Parietal lobe (tissue), 2 donors: ENCODE data around the gene PPHLN1. TPM values are rescaled to one million over a fixed set of nuclear protein-coding genes. Genes with fewer than 3 reads are reported as not detected.

Experiments used
- small RNA-seq: library from RNA; depleted of rRNA; stranded (forward); fragments of <200 nt; gene quantifications from one replicate; pipeline ENCODE3, GENCODE V24; 2014; ENCODE audit warnings: low replicate concordance
- total RNA-seq: library from RNA; depleted of rRNA; stranded (reverse); fragments of >200 nt; gene quantifications from one replicate; pipeline ENCODE4 v1.2.3, GENCODE V29; 2014

Gene PPHLN1, protein sequence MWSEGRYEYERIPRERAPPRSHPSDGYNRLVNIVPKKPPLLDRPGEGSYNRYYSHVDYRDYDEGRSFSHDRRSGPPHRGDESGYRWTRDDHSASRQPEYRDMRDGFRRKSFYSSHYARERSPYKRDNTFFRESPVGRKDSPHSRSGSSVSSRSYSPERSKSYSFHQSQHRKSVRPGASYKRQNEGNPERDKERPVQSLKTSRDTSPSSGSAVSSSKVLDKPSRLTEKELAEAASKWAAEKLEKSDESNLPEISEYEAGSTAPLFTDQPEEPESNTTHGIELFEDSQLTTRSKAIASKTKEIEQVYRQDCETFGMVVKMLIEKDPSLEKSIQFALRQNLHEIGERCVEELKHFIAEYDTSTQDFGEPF
- 104 TPM for total RNA-seq

DNA sequence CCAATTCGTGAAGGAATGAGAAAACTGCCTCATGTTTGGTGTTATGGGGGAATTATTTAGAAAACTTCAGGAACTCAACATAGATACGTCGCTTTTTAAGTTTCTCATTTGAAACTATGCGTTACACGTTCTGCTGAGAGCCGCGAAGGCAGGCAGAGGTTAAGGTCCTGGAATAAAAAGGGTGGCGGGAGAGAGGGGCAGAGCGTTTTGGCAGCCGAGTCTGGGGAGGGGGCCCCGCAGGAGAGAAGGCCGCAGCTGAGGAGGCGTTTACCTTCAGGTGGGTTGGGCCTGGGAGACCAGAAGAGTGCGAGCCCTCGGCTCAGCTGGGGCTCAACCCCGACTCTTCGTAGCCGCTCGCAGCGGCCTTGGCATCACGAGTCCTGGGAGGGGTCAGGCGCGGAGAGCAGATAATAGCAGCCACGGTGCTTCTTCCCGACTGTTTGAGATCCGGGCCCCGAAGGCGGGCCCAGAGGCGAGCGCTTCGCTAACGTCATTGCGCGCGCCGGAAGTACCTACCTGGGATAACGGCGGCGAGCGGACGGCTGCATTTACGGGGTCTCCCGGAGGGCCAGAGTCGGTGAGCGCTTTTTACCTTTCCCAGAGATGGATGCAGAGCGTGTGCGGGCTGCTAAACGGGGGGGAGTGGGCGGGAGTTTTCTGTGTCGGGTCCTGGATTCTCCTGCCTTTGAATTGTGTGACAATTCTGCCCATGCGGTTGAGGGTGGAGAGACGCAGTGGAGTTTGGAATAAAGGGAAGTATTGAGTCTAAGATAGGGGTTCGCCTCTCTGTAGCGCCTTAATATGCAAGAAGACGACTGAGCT, at the start of gene PPHLN1, which contains the start of gene ZCRB1:
PPHLN1 (plus strand) TSS at position 515 of the 822 bp plus-strand sequence. CDS start 9,736 bp downstream, outside the sequence.
ZCRB1 (minus strand) TSS at position 442 of the 822 bp plus-strand sequence. CDS start 1,992 bp downstream, outside the sequence.

Small RNAs within 50 kb of the gene (small RNA-seq; reads per million reads assigned to genes)
- not detected for gene MIR7851
- gene RF00019, result not detected
- not detected for gene RF00090
- not detected for gene RNU6-249P

Other genes starting within 250 kb of the PPHLN1 start
- 17.8 TPM for gene GXYLT1, start 181.3 kb upstream of the PPHLN1 start, total RNA-seq
- 83.6 TPM for gene YAF2, start 87.9 kb upstream of the PPHLN1 start, total RNA-seq
- gene ZCRB1, start 73 bp upstream of the PPHLN1 start, total RNA-seq, result 15.3 TPM